GM21723 (cell line): Measurements from ENCODE around the gene FGG.

Experiments used
- ATAC-seq: cut with Tn5 transposase; IDR thresholded peaks from one replicate; pipeline ENCODE4 v1.9.1; 2021; ENCODE audit warnings: mild to moderate bottlenecking, moderate library complexity; ENCODE audit not compliant: unreplicated experiment

FGG gene

DNA sequence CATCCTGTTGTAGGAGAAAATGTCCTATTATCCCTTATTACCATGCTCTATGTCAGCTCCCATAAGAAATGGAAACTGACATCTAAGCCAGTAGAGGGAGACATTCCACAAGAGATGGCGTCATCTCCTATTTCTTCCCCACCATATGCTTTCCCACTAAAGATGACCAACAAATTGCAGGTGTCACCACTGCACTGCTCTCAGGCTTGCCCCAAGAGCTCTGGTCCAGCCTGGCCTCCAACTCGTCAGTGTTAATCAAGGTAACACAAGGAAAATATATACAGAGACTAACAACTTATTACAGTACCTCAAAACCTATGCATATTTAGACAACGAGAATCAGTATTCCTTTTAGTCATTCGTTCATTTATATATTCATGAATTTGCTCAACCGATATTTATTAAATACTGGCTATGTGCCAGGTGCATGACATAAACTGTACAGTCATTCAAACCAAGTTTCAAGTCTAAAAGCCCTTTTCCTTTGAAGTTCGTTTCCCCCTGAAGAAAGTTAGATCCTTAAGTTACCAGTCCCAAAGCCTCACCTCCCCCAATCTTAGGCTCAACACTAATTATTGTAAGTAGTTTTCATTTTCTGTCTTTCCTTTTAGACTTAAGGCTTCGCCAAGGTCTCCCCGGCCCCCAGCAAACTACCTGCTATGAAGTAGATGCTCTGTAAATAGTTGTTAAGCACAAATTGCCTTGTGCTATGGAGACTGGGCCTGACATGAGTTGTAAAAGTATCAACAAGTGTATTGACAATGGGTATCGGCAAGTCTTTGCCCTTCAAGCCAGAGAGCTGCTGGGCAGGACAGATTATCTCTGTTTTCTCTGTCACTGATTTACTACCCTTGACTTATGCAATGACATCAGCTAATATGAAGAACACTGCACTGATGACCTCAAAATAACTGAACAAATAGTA lies 52.7 kb downstream of the FGG start:
- ATAC-seq, result peak; percentile 85

DNA sequence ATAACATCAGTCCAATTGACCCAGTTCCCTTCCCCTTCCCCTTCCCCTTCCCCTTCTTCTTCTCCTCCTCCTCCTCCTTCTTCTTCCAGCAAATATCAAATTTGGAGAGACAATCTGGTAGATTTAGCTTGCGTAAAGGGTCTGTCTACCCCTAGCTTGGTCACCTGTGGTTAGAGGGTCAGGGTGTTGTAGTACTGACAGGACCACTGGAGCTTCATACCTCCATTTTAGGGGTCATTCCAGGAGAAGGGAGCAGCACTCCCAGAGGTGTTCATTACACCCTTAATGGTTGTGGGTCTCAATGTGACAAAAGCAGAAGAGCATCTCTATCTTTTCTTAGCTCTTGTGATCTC lies 53.3 kb downstream of the FGG start:
- ATAC-seq, result peak; percentile 10
